ENCODE data around the gene PTPRN2.

The PTPRN2 gene

GRCh38 chr7:157767506-157768197, 820.0 kb downstream of the PTPRN2 start:
- no peak overlapping the region for H3K4me3 ChIP-seq (ENCODE audit: low read depth, low read length)
- no peak for TF ChIP-seq CTCF (IDR thresholded peaks at IDR 0.05; ENCODE audit: low read depth, low read length, missing control alignments)
- no peak for DNase-seq (ENCODE audit: low read depth)

GRCh38 chr7:157766098-157766497, 821.5 kb downstream of the PTPRN2 start:
- TF ChIP-seq CTCF (IDR thresholded peaks at IDR 0.05; ENCODE audit: low read depth, low read length, missing control alignments): no peak
- no peak for DNase-seq (ENCODE audit: low read depth)
- no peak overlapping the region for H3K4me3 ChIP-seq (ENCODE audit: low read depth, low read length)

- DNase-seq (ENCODE audit: low read depth): no peak
- no peak overlapping the region for H3K4me3 ChIP-seq (ENCODE audit: low read depth, low read length)
- no peak for TF ChIP-seq CTCF (IDR thresholded peaks at IDR 0.05; ENCODE audit: low read depth, low read length, missing control alignments)
Measured at GRCh38 chr7:157764946-157765537, 822.6 kb downstream of the PTPRN2 start.

- no peak for TF ChIP-seq CTCF (IDR thresholded peaks at IDR 0.05; ENCODE audit: low read depth, low read length, missing control alignments)
Measured at GRCh38 chr7:157764193-157764592, 823.4 kb downstream of the PTPRN2 start.

GRCh38 chr7:157763279-157764000, 824.2 kb downstream of the PTPRN2 start:
- no peak for DNase-seq (ENCODE audit: low read depth)
- no peak for TF ChIP-seq CTCF (IDR thresholded peaks at IDR 0.05; ENCODE audit: low read depth, low read length, missing control alignments)

More at GRCh38 chr7:157764193-157764592, 823.4 kb downstream of the PTPRN2 start:
- no peak for DNase-seq (ENCODE audit: low read depth)
- no peak overlapping the region for H3K4me3 ChIP-seq (ENCODE audit: low read depth, low read length)

GRCh38 chr7:157762824-157763223, 824.8 kb downstream of the PTPRN2 start:
- no peak for DNase-seq (ENCODE audit: low read depth)
- H3K4me3 ChIP-seq (ENCODE audit: low read depth, low read length): no peak overlapping the region
- TF ChIP-seq CTCF (IDR thresholded peaks at IDR 0.05; ENCODE audit: low read depth, low read length, missing control alignments): no peak

More at GRCh38 chr7:157763279-157764000, 824.2 kb downstream of the PTPRN2 start:
- H3K4me3 ChIP-seq (ENCODE audit: low read depth, low read length): no peak overlapping the region
